Natural killer cell (primary cell): ENCODE results near the gene C4A. TPM values are rescaled to one million over a fixed set of nuclear protein-coding genes. Genes with fewer than 3 reads are reported as not detected.
"Not testable (repeated sequence)": the region's sequence is repeated elsewhere in the genome, so short reads cannot be mapped to it uniquely, and the experiment has no call there.

Source experiments
- ATAC-seq, 3 donors: fragments of 150-1000 bp in 2 of 3; fragments of 200-7000 bp in 1 of 3; cut with Tn5 transposase; 1 replicate in 1 of 3; 2 replicates in 2 of 3; pipeline ENCODE4 v1.10.0; 2021; ENCODE audit warnings: mild to moderate bottlenecking in 2 of 3, moderate library complexity in 2 of 3
- DNase-seq, 2 donors: peaks; one replicate each; pipeline versions ENCODE4 v3.0.0 to v3.0.0-alpha.2; 2013 to 2021; ENCODE audit warnings: mixed read lengths in 1 of 2
- H3K27ac ChIP-seq: one replicate; pipeline ENCODE4 v1.5.1; 2013; ENCODE audit warnings: mild to moderate bottlenecking, low read length
- H3K27me3 ChIP-seq: one replicate; pipeline ENCODE4 v1.6.1; 2013; ENCODE audit warnings: low read length; ENCODE audit not compliant: control insufficient read depth, insufficient read depth
- H3K36me3 ChIP-seq: one replicate; pipeline ENCODE4 v1.6.1; 2013; ENCODE audit warnings: low read length; ENCODE audit not compliant: control insufficient read depth, insufficient read depth
- H3K4me1 ChIP-seq: one replicate; pipeline ENCODE4 v1.6.1; 2013; ENCODE audit warnings: low read length; ENCODE audit not compliant: control insufficient read depth, insufficient read depth
- H3K4me3 ChIP-seq: one replicate; pipeline ENCODE4 v1.5.1; 2013; ENCODE audit warnings: low read length
- H3K9me3 ChIP-seq: one replicate; pipeline ENCODE4 v1.6.1; 2013; ENCODE audit warnings: low read length; ENCODE audit not compliant: control insufficient read depth, insufficient read depth
- H3K27ac Mint-ChIP-seq, 2 donors: one replicate each; pipeline ENCODE4 v1.8.0; 2022; ENCODE audit warnings: mild to moderate bottlenecking in 2 of 2, mixed read lengths in 2 of 2, moderate library complexity in 1 of 2
- H3K27me3 Mint-ChIP-seq, 2 donors: one replicate each; pipeline ENCODE4 v1.8.0; 2022; ENCODE audit warnings: low read depth in 2 of 2, mixed read lengths in 2 of 2
- H3K36me3 Mint-ChIP-seq: one replicate; pipeline ENCODE4 v1.8.0; 2022; ENCODE audit warnings: mixed read lengths
- H3K4me1 Mint-ChIP-seq, 2 donors: one replicate each; pipeline ENCODE4 v1.8.0; 2022; ENCODE audit warnings: mixed read lengths in 2 of 2
- H3K4me3 Mint-ChIP-seq: one replicate; pipeline ENCODE4 v1.8.0; 2022; ENCODE audit warnings: mild to moderate bottlenecking, moderate library complexity, mixed read lengths
- H3K9me3 Mint-ChIP-seq, 2 donors: one replicate each; pipeline ENCODE4 v1.8.0; 2022; ENCODE audit warnings: mixed read lengths in 2 of 2
- WGBS: methylation state at CpG from one replicate; pipeline ENCODE4 v1.1.7; 2013; ENCODE audit warnings: missing lambda C conversion rate; ENCODE audit not compliant: insufficient coverage; 5-methylcytosine and 5-hydroxymethylcytosine counted together
- intact Hi-C: fragments of 100-400 bp; cut with micrococcal nuclease; formaldehyde crosslinking; loops from one replicate; pipeline ENCODE4 v1.14.2; 2022
- total RNA-seq, 4 donors: library from RNA; stranded (reverse); fragments of 120-200 nt in 1 of 4; gene quantifications; one replicate each; pipeline versions ENCODE4 v1.2.3 to v1.2.4, GENCODE V29; 2013 to 2022

Gene C4A
- total RNA-seq, 3 donors from 2014 or later (not counting 1 experiment from before 2014, with no cell fraction given): 5.0 to 8.2 (median 5.4) TPM

GRCh38 chr6:32039321-32040274 is 57.7 kb downstream of the C4A start:
- intact Hi-C loops: not testable (repeated sequence)

GRCh38 chr6:32040299-32041049 is 58.6 kb downstream of the C4A start:
- ATAC-seq, H3K27me3 ChIP-seq, H3K4me1 ChIP-seq, H3K9me3 Mint-ChIP-seq, H3K9me3 ChIP-seq, H3K27ac Mint-ChIP-seq, H3K27me3 Mint-ChIP-seq, H3K4me3 Mint-ChIP-seq, H3K36me3 ChIP-seq, intact Hi-C loops, H3K27ac ChIP-seq, H3K4me3 ChIP-seq, H3K36me3 Mint-ChIP-seq, DNase-seq, H3K4me1 Mint-ChIP-seq: not testable (repeated sequence)
- 91% methylated on average over 10 of the region's 43 CpGs for WGBS

More at GRCh38 chr6:32039321-32040274, 57.7 kb downstream of the C4A start:
- WGBS: 78% methylated on average over 18 of the region's 24 CpGs
- H3K9me3 Mint-ChIP-seq, H3K4me3 ChIP-seq, H3K4me1 ChIP-seq, H3K4me1 Mint-ChIP-seq, H3K27ac ChIP-seq, H3K4me3 Mint-ChIP-seq, DNase-seq, H3K36me3 ChIP-seq, H3K36me3 Mint-ChIP-seq, H3K27me3 ChIP-seq, H3K9me3 ChIP-seq, H3K27me3 Mint-ChIP-seq, H3K27ac Mint-ChIP-seq, ATAC-seq: not testable (repeated sequence)

- H3K27me3 Mint-ChIP-seq, H3K36me3 ChIP-seq, H3K4me1 ChIP-seq, DNase-seq, H3K4me3 Mint-ChIP-seq, H3K9me3 ChIP-seq, H3K4me3 ChIP-seq, H3K9me3 Mint-ChIP-seq, H3K27ac Mint-ChIP-seq, ATAC-seq, H3K36me3 Mint-ChIP-seq, H3K27me3 ChIP-seq, H3K27ac ChIP-seq, intact Hi-C loops, H3K4me1 Mint-ChIP-seq: not testable (repeated sequence)
- no CpG with 5 or more reads among the region's 13 CpGs for whole genome bisulfite sequencing
Observed at GRCh38 chr6:32041050-32041321, 59.1 kb downstream of the C4A start.

- H3K9me3 Mint-ChIP-seq, H3K27ac ChIP-seq, H3K36me3 ChIP-seq, H3K4me3 ChIP-seq, H3K4me1 Mint-ChIP-seq, H3K36me3 Mint-ChIP-seq, H3K4me1 ChIP-seq, H3K4me3 Mint-ChIP-seq, H3K27me3 Mint-ChIP-seq, H3K27ac Mint-ChIP-seq, H3K27me3 ChIP-seq, intact Hi-C loops, DNase-seq, ATAC-seq, H3K9me3 ChIP-seq: not testable (repeated sequence)
- 96% methylated on average over 4 of the region's 10 CpGs for WGBS
Observed at GRCh38 chr6:32041385-32041784, 59.5 kb downstream of the C4A start.

GRCh38 chr6:32042276-32042675 is 60.4 kb downstream of the C4A start:
- H3K27me3 ChIP-seq, H3K4me1 Mint-ChIP-seq, H3K36me3 ChIP-seq, H3K27ac Mint-ChIP-seq, ATAC-seq, H3K4me3 Mint-ChIP-seq, H3K4me3 ChIP-seq, H3K27me3 Mint-ChIP-seq, H3K9me3 ChIP-seq, H3K4me1 ChIP-seq, H3K9me3 Mint-ChIP-seq, H3K36me3 Mint-ChIP-seq, intact Hi-C loops, DNase-seq, H3K27ac ChIP-seq: not testable (repeated sequence)
- 84% methylated on average over 11 of the region's 15 CpGs for WGBS

GRCh38 chr6:32043589-32044380 is 61.9 kb downstream of the C4A start:
- H3K27me3 ChIP-seq, intact Hi-C loops, H3K9me3 ChIP-seq, ATAC-seq, DNase-seq, H3K4me3 ChIP-seq, H3K4me1 Mint-ChIP-seq, H3K36me3 ChIP-seq, H3K4me1 ChIP-seq, H3K27me3 Mint-ChIP-seq, H3K27ac Mint-ChIP-seq, H3K4me3 Mint-ChIP-seq, H3K36me3 Mint-ChIP-seq, H3K27ac ChIP-seq, H3K9me3 Mint-ChIP-seq: not testable (repeated sequence)
- WGBS: 86% methylated on average over 14 of the region's 31 CpGs

GRCh38 chr6:32044916-32045315 is 63.1 kb downstream of the C4A start:
- H3K9me3 ChIP-seq, H3K4me1 Mint-ChIP-seq, H3K9me3 Mint-ChIP-seq, H3K4me3 Mint-ChIP-seq, H3K4me3 ChIP-seq, H3K36me3 Mint-ChIP-seq, H3K4me1 ChIP-seq, H3K27ac ChIP-seq, DNase-seq, H3K27me3 Mint-ChIP-seq, H3K27me3 ChIP-seq, H3K27ac Mint-ChIP-seq, H3K36me3 ChIP-seq, intact Hi-C loops: not testable (repeated sequence)
- ATAC-seq: peak in 1 of 3 donors; percentile 18
- WGBS: 88% methylated on average over 8 of the region's 18 CpGs
